ENCODE measurements around the gene ZNF148.

- TF ChIP-seq CTCF (IDR thresholded peaks at IDR 0.05; ENCODE audit: insufficient read depth, low read depth, low read length): no peak
- no peak for TF ChIP-seq EZH2 (IDR thresholded peaks at IDR 0.05; ENCODE audit: insufficient read depth, low read length)
Measured at GRCh38 chr3:125190786-125191185, 184.3 kb downstream of the ZNF148 start.

Data from astrocyte (in vitro differentiated cells and primary cell).